Endothelial cell of umbilical vein (primary cell): ENCODE data around the gene LHCGR. TPM values are rescaled to one million over a fixed set of nuclear protein-coding genes. Genes with fewer than 3 reads are reported as not detected.

ENCODE experiments used
- BruUV-seq: library from RNA; stranded (reverse); fragments of 400-500 nt; replicated peaks from 2 replicates; lab custom pipeline; 2021; lab: Mats Ljungman, UMichigan
- CTCF ChIA-PET: fragments of 300-600, 350-600 bp; sonication (Branson Sonifier 250); formaldehyde crosslinking; loops from one replicate; lab custom pipeline; 2021; ENCODE audit warnings: antibody characterized with exemption, inconsistent platforms; lab: Charles Lee
- POLR2A ChIA-PET: fragments of 300-600, 350-600 bp; sonication (Branson Sonifier 250); formaldehyde crosslinking; loops from one replicate; lab custom pipeline; 2021; ENCODE audit warnings: antibody characterized with exemption, inconsistent platforms; lab: Charles Lee
- DNase-seq: peaks from one replicate; pipeline ENCODE4 v3.0.0-alpha.2; 2011; ENCODE audit warnings: low read depth, low spot score
- FAIRE-seq: peaks from 2 replicates; lab custom pipeline; 2011; peaks lifted over from hg19 to GRCh38; lab: Jason Lieb, UNC
- H2AFZ ChIP-seq: 2 replicates; pipeline ENCODE4 v1.6.0; 2012; ENCODE audit warnings: low read depth, low read length, control low read depth, inconsistent platforms
- H3K27ac ChIP-seq: 2 replicates; pipeline ENCODE4 v1.5.1; 2011; ENCODE audit warnings: low read depth, mild to moderate bottlenecking, control low read depth, low read length, moderate library complexity; ENCODE audit not compliant: insufficient read depth
- H3K27me3 ChIP-seq, 2 experiments: 2 replicates each; pipeline versions ENCODE4 v1.6.0 to v1.6.1; 2011; ENCODE audit warnings: low read length in 2 of 2, mixed read lengths in 1 of 2; ENCODE audit not compliant: control insufficient read depth in 2 of 2, insufficient read depth in 2 of 2
- H3K36me3 ChIP-seq, 2 experiments: 2 replicates in 1 of 2; 3 replicates in 1 of 2; pipeline ENCODE4 v1.5.1; 2011; ENCODE audit warnings: low read length in 2 of 2, mild to moderate bottlenecking in 1 of 2, moderate library complexity in 1 of 2; ENCODE audit not compliant: control insufficient read depth in 2 of 2, insufficient read depth in 2 of 2; ENCODE audit errors: extremely low read depth in 1 of 2
- H3K4me1 ChIP-seq: 3 replicates; pipeline ENCODE4 v1.5.1; 2011; ENCODE audit warnings: mild to moderate bottlenecking, low read length; ENCODE audit not compliant: control insufficient read depth, insufficient read depth; ENCODE audit errors: extremely low read depth
- H3K4me2 ChIP-seq: 2 replicates; pipeline ENCODE4 v1.6.1; 2011; ENCODE audit warnings: low read length, control low read depth, mixed read lengths; ENCODE audit not compliant: insufficient read depth
- H3K4me3 ChIP-seq, 3 experiments: fragments of 200-600 bp in 1 of 3; sonication (generic), shearing (Covaris generic) in 1 of 3; replicated peaks in 1 of 3; 2 replicates each; pipeline ENCODE4 v1.5.1; 2011 to 2016; ENCODE audit warnings: control low read depth in 3 of 3, low read length in 3 of 3, mild to moderate bottlenecking in 2 of 3, inconsistent platforms in 1 of 3, low read depth in 1 of 3, moderate library complexity in 1 of 3; ENCODE audit not compliant: insufficient read depth in 1 of 3
- H3K79me2 ChIP-seq: 2 replicates; pipeline ENCODE4 v1.6.0; 2012; ENCODE audit warnings: low read length, inconsistent platforms; ENCODE audit not compliant: control insufficient read depth, insufficient read depth
- H3K9ac ChIP-seq: replicated peaks from 2 replicates; pipeline ENCODE3; 2011; ENCODE audit warnings: low read length, control low read depth; ENCODE audit not compliant: insufficient read depth; ENCODE audit errors: extremely low read depth
- H3K9me1 ChIP-seq: replicated peaks from 3 replicates; pipeline ENCODE4 v1.6.0; 2011; ENCODE audit warnings: mild to moderate bottlenecking, low read length; ENCODE audit not compliant: control insufficient read depth, insufficient read depth; ENCODE audit errors: extremely low read depth
- H3K9me3 ChIP-seq: replicated peaks from 2 replicates; pipeline ENCODE4 v1.5.1; 2012; ENCODE audit warnings: low read length, inconsistent platforms; ENCODE audit not compliant: control insufficient read depth, insufficient read depth
- H4K20me1 ChIP-seq: replicated peaks from 2 replicates; pipeline ENCODE3; 2011; ENCODE audit warnings: mild to moderate bottlenecking, low read length; ENCODE audit not compliant: control insufficient read depth, insufficient read depth; ENCODE audit errors: extremely low read depth
- CTCF ChIP-seq, 2 donors: IDR thresholded peaks; 1 replicate in 1 of 2; 2 replicates in 1 of 2; pipeline ENCODE4 v1.5.1; 2011; ENCODE audit warnings: low read length in 2 of 2, mild to moderate bottlenecking in 2 of 2, moderate library complexity in 2 of 2, control low read depth in 1 of 2, inconsistent platforms in 1 of 2, low read depth in 1 of 2; ENCODE audit not compliant: insufficient read depth in 1 of 2; ENCODE audit errors: extremely low read depth in 1 of 2
- EZH2 ChIP-seq: IDR thresholded peaks from 2 replicates; pipeline ENCODE4 v1.6.1; 2012; ENCODE audit warnings: borderline replicate concordance, low read depth, mild to moderate bottlenecking, moderate library complexity, low read length, inconsistent platforms; ENCODE audit not compliant: severe bottlenecking
- FOS ChIP-seq: IDR thresholded peaks from 2 replicates; pipeline ENCODE4 v1.6.1; 2011; ENCODE audit warnings: mild to moderate bottlenecking, low read length, moderate library complexity, borderline replicate concordance; ENCODE audit not compliant: insufficient read depth
- GATA2 ChIP-seq: IDR thresholded peaks from 2 replicates; pipeline ENCODE4 v1.7.0; 2011; ENCODE audit warnings: low read depth, mild to moderate bottlenecking, moderate library complexity, mixed read lengths, low read length; ENCODE audit not compliant: insufficient read length, insufficient read depth
- JUN ChIP-seq: IDR thresholded peaks from 2 replicates; pipeline ENCODE4 v1.6.1; 2011; ENCODE audit warnings: borderline replicate concordance, low read depth; ENCODE audit not compliant: insufficient read length, insufficient read depth
- MYC ChIP-seq: IDR thresholded peaks from one replicate; pipeline ENCODE4 v1.6.1; 2011; ENCODE audit warnings: mild to moderate bottlenecking, low read depth, low read length
- POLR2A ChIP-seq: IDR thresholded peaks from 2 replicates; pipeline ENCODE4 v1.6.1; 2012; ENCODE audit warnings: low read depth, mild to moderate bottlenecking, control low read depth, low read length
- POLR2AphosphoS5 ChIP-seq: IDR thresholded peaks from 2 replicates; pipeline ENCODE4 v1.6.1; 2012; ENCODE audit warnings: low read depth, mild to moderate bottlenecking, control low read depth, low read length, moderate library complexity; ENCODE audit not compliant: insufficient read depth
- dilution Hi-C: fragments of 300-500 bp; cut with MboI; formaldehyde crosslinking; loops from one replicate; pipeline ENCODE4 v1.15.0; 2019; ENCODE audit warnings: low sequenced_read_pairs; ENCODE audit not compliant: extremely low pct_ligation_motif_present
- intact Hi-C: fragments of 100-400 bp; cut with micrococcal nuclease; formaldehyde crosslinking; loops from one replicate; pipeline ENCODE4 v1.10.0; 2022
- polyA plus RNA-seq, 4 experiments: library from polyadenylated mRNA; depleted of rRNA in 3 of 4; stranded (reverse) in 3 of 4; unstranded in 1 of 4; fragments of >200 nt; gene quantifications; 2 replicates each; pipeline versions ENCODE4 v1.2.1 to v1.2.3, GENCODE V29; 2011 to 2012; ENCODE audit warnings: missing spikeins in 1 of 4
- total RNA-seq: library from RNA; stranded (reverse); gene quantifications from 2 replicates; pipeline ENCODE4 v1.2.3, GENCODE V29; 2021
- TF ChIP-seq, protein P1 (sequence below): IDR thresholded peaks from 2 replicates; pipeline ENCODE4 v1.6.1; 2011; ENCODE audit not compliant: insufficient read depth, insufficient read length

The LHCGR gene
- total and polyA plus RNA-seq, 2 donors (not counting 3 experiments of a cell fraction or from before 2014, with no cell fraction given) = not detected

GRCh38 chr2:48723129-48723528 lies 32.4 kb downstream of the LHCGR start:
- CTCF ChIA-PET = no interaction called here
- dilution Hi-C loops (no loop called here), intact Hi-C loops (no loop called here)
- Histone ChIP-seq H3K4me2 (no peak overlapping the region), H3K4me3 (no peak overlapping the region), H3K9ac (no peak overlapping the region), H3K27me3 (no peaks in the 10 kb centered on the region), H2AFZ (no peak overlapping the region), H3K36me3 (no peaks in the 10 kb centered on the region), H3K4me1 (no peaks in the 10 kb centered on the region), H4K20me1 (no peaks in the 10 kb centered on the region), H3K27ac (no peak overlapping the region), H3K9me1 (no peaks in the 10 kb centered on the region), H3K9me3 (no peaks in the 10 kb centered on the region), H3K79me2 (no peaks in the 10 kb centered on the region)
- no peak for DNase-seq
- no TSS peak for BruUV-seq
- POLR2A ChIA-PET = no interaction called here
- no peak for FAIRE-seq
- TF ChIP-seq CTCF (IDR thresholded peaks at IDR 0.05; ENCODE audit: extremely low read depth in 1 of 2, insufficient read depth in 1 of 2, low read depth in 1 of 2, low read length in 2 of 2) (no peak), FOS (no peak), GATA2 (no peak), JUN (no peak), EZH2 (no peak), MYC (no peak), POLR2A (no peak), POLR2AphosphoS5 (no peak)
- TF ChIP-seq, protein P1, sequence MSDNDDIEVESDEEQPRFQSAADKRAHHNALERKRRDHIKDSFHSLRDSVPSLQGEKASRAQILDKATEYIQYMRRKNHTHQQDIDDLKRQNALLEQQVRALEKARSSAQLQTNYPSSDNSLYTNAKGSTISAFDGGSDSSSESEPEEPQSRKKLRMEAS = no peak
